Measurements from ENCODE around the gene ASCC3. TPM values are rescaled to one million over a fixed set of nuclear protein-coding genes. Genes with fewer than 3 reads are reported as not detected.
A peak's percentile ranks its signal among the peaks of the same experiment; 100 is the strongest.

ASCC3 gene
- total RNA-seq, 1 donor from 2014 or later: 75.3 TPM

DNA sequence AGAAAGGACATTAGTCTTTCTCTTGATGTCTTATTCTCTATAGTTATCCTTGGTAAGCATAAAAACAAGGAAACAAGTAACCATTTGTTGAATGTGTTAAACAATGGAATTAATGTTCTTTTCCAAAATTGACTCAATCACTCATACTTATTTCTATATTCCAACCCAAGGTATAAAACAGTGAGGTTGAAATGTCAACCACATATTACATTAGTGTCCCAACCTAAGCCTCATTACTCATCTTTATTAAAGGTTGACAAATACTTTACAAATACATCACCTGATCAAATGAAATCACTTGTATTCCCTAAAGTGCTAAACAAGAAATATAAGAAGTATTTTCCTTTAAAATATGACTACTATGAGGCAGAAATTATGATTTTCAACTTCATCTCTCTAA, 100.5 kb downstream of the ASCC3 start:
- Histone ChIP-seq H3K27me3 (no peaks in the 10 kb centered on the region), H3K27ac (no peak overlapping the region), H3K36me3 (no peaks in the 10 kb centered on the region), H3K4me1 (no peaks in the 10 kb centered on the region), H3K9ac (no peak overlapping the region), H4K20me1 (ENCODE audit: low read depth) (no peaks in the 10 kb centered on the region), H2AFZ (replicated peaks) (no peak overlapping the region), H3K79me2 (ENCODE audit: low read depth) (no peaks in the 10 kb centered on the region), H3F3A (ENCODE audit: low read depth) (no peaks in the 10 kb centered on the region), H3K4me3 (no peak overlapping the region), H3K9me3 (ENCODE audit: low read depth) (no peaks in the 10 kb centered on the region), H3K4me2 (no peak overlapping the region)
- DNase-seq (ENCODE audit: low spot score): no peak
- no peaks in the 10 kb centered on the region for H3K36me3 Mint-ChIP-seq
- TF ChIP-seq CTCF (IDR thresholded peaks at IDR 0.05): no peak
- TF ChIP-seq EZH2phosphoT487 (IDR thresholded peaks at IDR 0.05): no peak
- no peak for TF ChIP-seq EZH2 (IDR thresholded peaks at IDR 0.05)
- no peaks in the 10 kb centered on the region for H3K4me1 Mint-ChIP-seq
- H3K4me3 Mint-ChIP-seq: no peak overlapping the region
- no peaks in the 10 kb centered on the region for H3K9me3 Mint-ChIP-seq
- no peaks in the 10 kb centered on the region for H3K27me3 Mint-ChIP-seq (ENCODE audit: insufficient read depth, low read depth)
- no peak overlapping the region for H3K27ac Mint-ChIP-seq

- no peaks in the 10 kb centered on the region for H3K36me3 ChIP-seq
These were observed 105.5 kb downstream of the ASCC3 start for GRCh38 chr6:100775667-100776066.

GRCh38 chr6:100774681-100775080, 106.4 kb downstream of the ASCC3 start:
- no peak overlapping the region for H3K9ac ChIP-seq
- H3K9me3 Mint-ChIP-seq: no peaks in the 10 kb centered on the region
- no peaks in the 10 kb centered on the region for H4K20me1 ChIP-seq (ENCODE audit: low read depth)
- no peaks in the 10 kb centered on the region for H3K36me3 ChIP-seq
- H2AFZ ChIP-seq (replicated peaks): no peak overlapping the region
- no peak overlapping the region for H3K4me3 Mint-ChIP-seq
- no peaks in the 10 kb centered on the region for H3K4me1 ChIP-seq
- no peaks in the 10 kb centered on the region for H3K9me3 ChIP-seq (ENCODE audit: low read depth)
- no peak overlapping the region for H3K27ac ChIP-seq
- H3F3A ChIP-seq (ENCODE audit: low read depth): no peaks in the 10 kb centered on the region
- no peak for DNase-seq (ENCODE audit: low spot score)
- no peak overlapping the region for H3K4me3 ChIP-seq
- H3K27ac Mint-ChIP-seq: no peak overlapping the region
- no peaks in the 10 kb centered on the region for H3K79me2 ChIP-seq (ENCODE audit: low read depth)
- H3K27me3 Mint-ChIP-seq (ENCODE audit: insufficient read depth, low read depth): no peaks in the 10 kb centered on the region
- no peaks in the 10 kb centered on the region for H3K4me1 Mint-ChIP-seq
- TF ChIP-seq EZH2phosphoT487 (IDR thresholded peaks at IDR 0.05): no peak
- TF ChIP-seq CTCF (IDR thresholded peaks at IDR 0.05): no peak
- no peak for TF ChIP-seq EZH2 (IDR thresholded peaks at IDR 0.05)
- H3K27me3 ChIP-seq: no peaks in the 10 kb centered on the region
- no peaks in the 10 kb centered on the region for H3K36me3 Mint-ChIP-seq
- no peak overlapping the region for H3K4me2 ChIP-seq

More at GRCh38 chr6:100775667-100776066, 105.5 kb downstream of the ASCC3 start:
- Mint-ChIP-seq H3K27me3 (ENCODE audit: insufficient read depth, low read depth) (no peaks in the 10 kb centered on the region), H3K36me3 (no peaks in the 10 kb centered on the region), H3K27ac (no peak overlapping the region), H3K9me3 (no peaks in the 10 kb centered on the region), H3K4me1 (no peaks in the 10 kb centered on the region), H3K4me3 (no peak overlapping the region)
- no peak for TF ChIP-seq EZH2phosphoT487 (IDR thresholded peaks at IDR 0.05)
- peak; percentile 11 for TF ChIP-seq CTCF (IDR thresholded peaks at IDR 0.05)
- Histone ChIP-seq H3K9me3 (ENCODE audit: low read depth) (no peaks in the 10 kb centered on the region), H3K4me2 (no peak overlapping the region), H3K27me3 (no peaks in the 10 kb centered on the region), H3F3A (ENCODE audit: low read depth) (no peaks in the 10 kb centered on the region), H3K79me2 (ENCODE audit: low read depth) (no peaks in the 10 kb centered on the region), H3K9ac (no peak overlapping the region), H3K4me3 (no peak overlapping the region), H3K27ac (no peak overlapping the region), H2AFZ (replicated peaks) (no peak overlapping the region), H3K4me1 (no peaks in the 10 kb centered on the region), H4K20me1 (ENCODE audit: low read depth) (no peaks in the 10 kb centered on the region)
- DNase-seq (ENCODE audit: low spot score): no peak

Data from neural progenitor cell (in vitro differentiated cells).